Gastroesophageal sphincter (tissue), 4 donors: Measurements from ENCODE around the gene MAS1L. TPM values are rescaled to one million over a fixed set of nuclear protein-coding genes. Genes with fewer than 3 reads are reported as not detected.

Experiments
- ATAC-seq: fragments of 150-250 bp; one replicate; pipeline ENCODE4 v1.9.1; 2016; ENCODE audit warnings: mild to moderate bottlenecking, moderate library complexity
- H3K27ac ChIP-seq, 4 donors: fragments of 200-600 bp; sonication (generic) in 3 of 4; 1 replicate in 3 of 4; 2 replicates in 1 of 4; pipeline ENCODE4 v1.5.1; 2016 to 2019
- H3K27me3 ChIP-seq: fragments of 200-600 bp; sonication (generic); one replicate; pipeline ENCODE4 v1.5.1; 2019
- H3K36me3 ChIP-seq, 2 donors: fragments of 200-600 bp; sonication (generic); one replicate each; pipeline ENCODE4 v1.5.1; 2019; ENCODE audit warnings: control low read depth in 1 of 2
- H3K4me1 ChIP-seq, 3 donors: fragments of 200-600 bp; sonication (generic); 1 replicate in 2 of 3; 2 replicates in 1 of 3; pipeline ENCODE4 v1.5.1; 2016 to 2019; ENCODE audit warnings: control low read depth in 2 of 3
- H3K4me3 ChIP-seq, 2 donors: fragments of 200-600 bp; sonication (generic); one replicate each; pipeline ENCODE4 v1.5.1; 2019; ENCODE audit warnings: mild to moderate bottlenecking in 1 of 2, moderate library complexity in 1 of 2
- H3K9me3 ChIP-seq, 3 donors: fragments of 200-600 bp; sonication (generic); one replicate each; pipeline ENCODE4 v1.5.1; 2017 to 2019; ENCODE audit warnings: control low read depth in 2 of 3
- EP300 ChIP-seq: sonication (generic); formaldehyde crosslinking; IDR thresholded peaks from one replicate; pipeline ENCODE4 v1.6.1; 2017; ENCODE audit warnings: antibody characterized with exemption, mild to moderate bottlenecking
- POLR2A ChIP-seq, 2 donors: fragments of 450-650 bp; IDR thresholded peaks; one replicate each; pipeline ENCODE4 v1.6.1; 2017; ENCODE audit warnings: antibody characterized with exemption in 2 of 2, mild to moderate bottlenecking in 2 of 2, moderate library complexity in 1 of 2
- POLR2AphosphoS5 ChIP-seq: sonication (generic); formaldehyde crosslinking; IDR thresholded peaks from one replicate; pipeline ENCODE4 v1.6.1; 2017; ENCODE audit warnings: antibody characterized with exemption
- WGBS, 2 donors: methylation state at CpG; one replicate each; pipeline ENCODE4 v1.1.5; 2018; ENCODE audit warnings: low coverage in 1 of 2; 5-methylcytosine and 5-hydroxymethylcytosine counted together
- total RNA-seq, 4 donors: library from RNA; depleted of rRNA; stranded (reverse); fragments of >200 nt; gene quantifications; one replicate each; pipeline ENCODE4 v1.1.0, GENCODE V29; 2016
- TF ChIP-seq, protein P1 (sequence below), 4 experiments: fragments of 200-600 bp in 2 of 4; fragments of 450-650 bp in 2 of 4; sonication (generic) in 1 of 4; IDR thresholded peaks; one replicate each; pipeline ENCODE4 v1.5.1; 2017 to 2019; ENCODE audit warnings: antibody characterized with exemption in 4 of 4, mild to moderate bottlenecking in 2 of 4, moderate library complexity in 2 of 4

The MAS1L gene
- total RNA-seq, 4 donors from 2014 or later: not detected

DNA sequence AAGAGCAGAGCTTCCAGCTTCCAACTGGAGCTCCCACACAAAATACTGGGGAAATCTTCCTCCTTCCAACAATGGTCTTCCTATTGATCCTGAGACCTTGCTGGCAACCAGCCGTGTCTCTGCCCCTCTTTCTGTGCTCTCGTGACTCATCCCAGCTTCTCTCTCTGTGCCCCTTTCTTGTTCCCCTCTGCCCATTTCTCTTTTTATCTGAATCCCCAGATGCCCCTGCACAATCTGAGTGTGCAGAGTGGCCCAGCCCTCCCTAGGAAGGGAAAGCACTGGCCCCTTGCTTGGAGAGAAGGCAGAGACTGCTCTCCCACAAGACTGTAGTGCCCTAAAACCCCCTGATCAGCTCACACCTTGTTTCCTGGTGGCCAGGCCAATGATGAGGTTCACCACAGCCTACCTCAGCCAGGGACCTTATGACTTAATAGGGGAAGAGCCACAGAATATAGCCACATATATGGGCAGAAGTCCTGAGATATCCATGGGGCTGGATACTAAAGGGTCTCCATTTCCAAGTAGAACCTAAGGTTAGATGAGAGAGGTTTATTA, 23.1 kb upstream of the MAS1L start:
- Histone ChIP-seq H3K4me1 (no peaks in the 10 kb centered on the region), H3K9me3 (no peaks in the 10 kb centered on the region), H3K36me3 (no peaks in the 10 kb centered on the region), H3K4me3 (no peak overlapping the region), H3K27ac (no peak overlapping the region), H3K27me3 (no peaks in the 10 kb centered on the region)
- 89 to 95% methylated on average over 2 of the region's 2 CpGs for WGBS, 2 donors
- no peak for TF ChIP-seq POLR2AphosphoS5
- no peak for TF ChIP-seq POLR2A (IDR thresholded peaks at IDR 0.05)
- TF ChIP-seq EP300: no peak
- TF ChIP-seq, protein P1, sequence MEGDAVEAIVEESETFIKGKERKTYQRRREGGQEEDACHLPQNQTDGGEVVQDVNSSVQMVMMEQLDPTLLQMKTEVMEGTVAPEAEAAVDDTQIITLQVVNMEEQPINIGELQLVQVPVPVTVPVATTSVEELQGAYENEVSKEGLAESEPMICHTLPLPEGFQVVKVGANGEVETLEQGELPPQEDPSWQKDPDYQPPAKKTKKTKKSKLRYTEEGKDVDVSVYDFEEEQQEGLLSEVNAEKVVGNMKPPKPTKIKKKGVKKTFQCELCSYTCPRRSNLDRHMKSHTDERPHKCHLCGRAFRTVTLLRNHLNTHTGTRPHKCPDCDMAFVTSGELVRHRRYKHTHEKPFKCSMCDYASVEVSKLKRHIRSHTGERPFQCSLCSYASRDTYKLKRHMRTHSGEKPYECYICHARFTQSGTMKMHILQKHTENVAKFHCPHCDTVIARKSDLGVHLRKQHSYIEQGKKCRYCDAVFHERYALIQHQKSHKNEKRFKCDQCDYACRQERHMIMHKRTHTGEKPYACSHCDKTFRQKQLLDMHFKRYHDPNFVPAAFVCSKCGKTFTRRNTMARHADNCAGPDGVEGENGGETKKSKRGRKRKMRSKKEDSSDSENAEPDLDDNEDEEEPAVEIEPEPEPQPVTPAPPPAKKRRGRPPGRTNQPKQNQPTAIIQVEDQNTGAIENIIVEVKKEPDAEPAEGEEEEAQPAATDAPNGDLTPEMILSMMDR (IDR thresholded peaks at IDR 0.05): no peak
- no peak for ATAC-seq

DNA sequence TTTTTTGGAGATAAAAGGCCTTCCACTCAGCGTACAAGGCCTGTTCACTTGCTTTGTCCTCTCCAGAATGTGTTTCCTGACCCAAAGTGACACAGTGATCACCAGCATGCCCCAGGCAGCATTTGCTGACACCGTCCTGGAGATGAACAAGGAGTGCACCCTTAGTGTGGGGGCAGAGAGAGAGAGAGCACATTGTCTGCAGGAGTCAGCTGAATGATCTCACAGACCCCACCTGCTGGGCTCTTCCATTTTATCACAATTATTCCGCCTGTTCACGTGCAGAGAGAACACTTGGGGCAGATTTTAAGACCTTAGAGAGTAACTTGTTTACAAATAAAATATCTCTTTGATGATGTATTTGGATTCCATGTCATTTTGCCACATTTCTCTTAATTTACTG, 22.4 kb upstream of the MAS1L start:
- 33 to 41% methylated on average over 3 to 4 of the region's 4 CpGs for WGBS, 2 donors
- no peaks in the 10 kb centered on the region for H3K9me3 ChIP-seq
- no peak overlapping the region for H3K4me3 ChIP-seq
- no peaks in the 10 kb centered on the region for H3K4me1 ChIP-seq
- ATAC-seq: no peak
- no peaks in the 10 kb centered on the region for H3K36me3 ChIP-seq
- H3K27ac ChIP-seq: no peak overlapping the region
- TF ChIP-seq POLR2A (IDR thresholded peaks at IDR 0.05): no peak
- no peak for TF ChIP-seq EP300
- no peak for TF ChIP-seq POLR2AphosphoS5
- TF ChIP-seq, protein P1 (IDR thresholded peaks at IDR 0.05): no peak
- no peaks in the 10 kb centered on the region for H3K27me3 ChIP-seq

DNA sequence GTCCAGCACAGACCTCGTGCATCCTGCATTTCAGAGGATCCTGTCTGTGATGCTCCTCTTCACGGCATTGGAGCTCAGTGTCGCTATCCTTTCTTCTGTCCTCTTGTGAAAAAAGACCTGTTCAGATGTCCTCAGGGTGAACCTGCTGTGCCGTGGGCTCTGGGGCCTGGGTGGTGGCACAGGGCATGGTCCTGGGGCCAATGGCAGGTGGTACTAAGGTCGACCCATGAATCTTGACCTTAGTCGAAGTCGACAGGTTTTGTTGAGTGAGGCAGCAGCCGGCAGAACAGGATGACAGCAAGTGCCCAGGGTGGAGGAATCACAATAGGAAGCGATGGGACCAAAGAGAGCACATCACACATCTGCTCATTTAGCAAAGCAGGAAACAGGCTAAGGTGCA, 22.0 kb upstream of the MAS1L start:
- no peak for ATAC-seq
- TF ChIP-seq POLR2AphosphoS5: no peak
- no peak for TF ChIP-seq POLR2A (IDR thresholded peaks at IDR 0.05)
- TF ChIP-seq EP300: no peak
- TF ChIP-seq, protein P1 (IDR thresholded peaks at IDR 0.05): no peak
- Histone ChIP-seq H3K36me3 (no peaks in the 10 kb centered on the region), H3K4me1 (no peaks in the 10 kb centered on the region), H3K9me3 (no peaks in the 10 kb centered on the region), H3K4me3 (no peak overlapping the region), H3K27ac (no peak overlapping the region), H3K27me3 (no peaks in the 10 kb centered on the region)
- WGBS, 2 donors: 92% methylated on average over 2 of the region's 9 CpGs; no CpG with 5 or more reads in 1 of the 2 donors

DNA sequence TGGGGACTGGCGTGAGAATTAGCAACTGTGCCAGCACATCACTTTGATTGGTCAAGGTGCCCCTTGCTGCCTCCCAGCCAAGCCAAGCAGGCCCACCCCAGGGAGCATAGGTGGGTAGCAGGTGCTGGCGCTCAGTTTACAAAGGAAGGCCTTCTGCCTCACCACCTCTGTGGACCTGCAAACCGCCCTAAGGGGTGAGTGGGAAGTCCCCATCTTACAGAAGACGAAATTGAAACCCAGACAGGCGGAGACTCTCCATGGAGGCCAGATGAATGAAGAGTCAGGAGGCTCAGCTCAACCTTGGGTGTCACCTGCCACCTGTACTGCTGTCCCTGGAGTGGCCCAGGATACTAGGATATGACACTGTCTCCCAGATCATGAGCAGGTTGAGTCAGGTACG, 21.5 kb upstream of the MAS1L start:
- 70 to 100% methylated on average over 2 of the region's 6 CpGs for WGBS, 2 donors
- H3K27ac ChIP-seq: no peak overlapping the region
- no peak for ATAC-seq
- TF ChIP-seq POLR2A (IDR thresholded peaks at IDR 0.05) (no peak), EP300 (no peak), POLR2AphosphoS5 (no peak)
- TF ChIP-seq, protein P1 (IDR thresholded peaks at IDR 0.05): no peak
- no peaks in the 10 kb centered on the region for H3K4me1 ChIP-seq
- H3K36me3 ChIP-seq: no peaks in the 10 kb centered on the region
- H3K27me3 ChIP-seq: no peaks in the 10 kb centered on the region
- no peaks in the 10 kb centered on the region for H3K9me3 ChIP-seq
- H3K4me3 ChIP-seq: no peak overlapping the region

DNA sequence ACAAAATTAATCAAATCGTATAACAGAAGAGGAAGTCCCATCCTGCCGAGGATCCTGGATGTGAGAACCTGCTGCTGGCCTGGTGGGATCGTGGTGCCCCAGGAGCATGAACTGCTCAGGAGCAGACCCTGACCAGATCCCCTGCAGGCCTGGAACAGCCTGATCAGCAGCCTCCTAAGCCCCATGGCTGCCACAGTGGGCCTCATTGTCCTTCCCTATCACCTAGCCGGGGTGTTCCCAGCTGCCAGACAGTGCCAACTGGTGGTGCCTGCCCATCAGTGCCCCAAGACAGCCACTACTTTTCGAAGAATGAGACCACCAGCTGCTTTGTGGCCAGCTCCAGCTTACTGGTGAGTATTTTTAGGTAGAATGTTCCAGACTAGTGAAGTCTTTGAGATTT, 19.6 kb upstream of the MAS1L start:
- Histone ChIP-seq H3K27ac (no peak overlapping the region), H3K9me3 (no peaks in the 10 kb centered on the region), H3K27me3 (peaks cover 4% of the 10 kb centered on the region), H3K4me1 (no peaks in the 10 kb centered on the region), H3K36me3 (no peaks in the 10 kb centered on the region), H3K4me3 (no peak overlapping the region)
- no peak for TF ChIP-seq EP300
- no peak for TF ChIP-seq POLR2AphosphoS5
- TF ChIP-seq POLR2A (IDR thresholded peaks at IDR 0.05): no peak
- TF ChIP-seq, protein P1 (IDR thresholded peaks at IDR 0.05): no peak
- WGBS, 2 donors: 58 to 69% methylated on average over 3 of the region's 5 CpGs
- no peak for ATAC-seq
